Neural progenitor cell (in vitro differentiated cells): ENCODE results near the gene ZNF304.

Experiments
- EZH2 ChIP-seq: fragments of 200-600 bp; sonication (generic); IDR thresholded peaks from 2 replicates; pipeline ENCODE4 v1.6.1; 2017; ENCODE audit warnings: antibody characterized with exemption, mild to moderate bottlenecking, moderate library complexity
- EZH2phosphoT487 ChIP-seq: fragments of 200-600 bp; sonication (generic); IDR thresholded peaks from 2 replicates; pipeline ENCODE4 v1.6.1; 2017; ENCODE audit warnings: antibody characterized with exemption
- TF ChIP-seq, protein P1 (sequence below): fragments of 200-600 bp; sonication (generic); IDR thresholded peaks from 2 replicates; pipeline ENCODE4 v1.5.1; 2017; ENCODE audit warnings: antibody characterized with exemption, mild to moderate bottlenecking

DNA sequence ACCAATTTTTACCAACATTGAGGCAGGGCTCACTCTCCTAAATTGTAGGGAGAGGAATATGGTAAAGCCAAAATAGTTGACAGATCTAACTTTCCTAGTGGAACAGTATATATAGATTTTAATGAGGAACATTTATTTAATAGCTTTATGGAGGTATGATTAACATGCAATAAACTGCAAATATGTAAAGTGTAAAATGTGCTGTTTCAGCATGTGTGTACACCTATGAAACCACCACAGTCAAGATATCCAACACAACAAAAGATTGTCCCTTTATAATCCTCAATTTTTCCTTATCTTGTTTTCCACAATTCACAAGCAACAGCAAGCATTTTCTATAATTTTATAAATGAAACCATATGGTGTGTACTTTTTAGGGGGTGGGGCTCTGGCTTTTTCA, 8.2 kb downstream of the ZNF304 start:
- TF ChIP-seq, protein P1, sequence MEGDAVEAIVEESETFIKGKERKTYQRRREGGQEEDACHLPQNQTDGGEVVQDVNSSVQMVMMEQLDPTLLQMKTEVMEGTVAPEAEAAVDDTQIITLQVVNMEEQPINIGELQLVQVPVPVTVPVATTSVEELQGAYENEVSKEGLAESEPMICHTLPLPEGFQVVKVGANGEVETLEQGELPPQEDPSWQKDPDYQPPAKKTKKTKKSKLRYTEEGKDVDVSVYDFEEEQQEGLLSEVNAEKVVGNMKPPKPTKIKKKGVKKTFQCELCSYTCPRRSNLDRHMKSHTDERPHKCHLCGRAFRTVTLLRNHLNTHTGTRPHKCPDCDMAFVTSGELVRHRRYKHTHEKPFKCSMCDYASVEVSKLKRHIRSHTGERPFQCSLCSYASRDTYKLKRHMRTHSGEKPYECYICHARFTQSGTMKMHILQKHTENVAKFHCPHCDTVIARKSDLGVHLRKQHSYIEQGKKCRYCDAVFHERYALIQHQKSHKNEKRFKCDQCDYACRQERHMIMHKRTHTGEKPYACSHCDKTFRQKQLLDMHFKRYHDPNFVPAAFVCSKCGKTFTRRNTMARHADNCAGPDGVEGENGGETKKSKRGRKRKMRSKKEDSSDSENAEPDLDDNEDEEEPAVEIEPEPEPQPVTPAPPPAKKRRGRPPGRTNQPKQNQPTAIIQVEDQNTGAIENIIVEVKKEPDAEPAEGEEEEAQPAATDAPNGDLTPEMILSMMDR, result no peak
- TF ChIP-seq EZH2phosphoT487 (no peak), EZH2 (no peak)
